WI38 (cell line): ENCODE measurements around the gene PPP2R5C.
A peak's percentile ranks its signal among the peaks of the same experiment; 100 is the strongest.

ENCODE experiments used
- H3K4me3 ChIP-seq: 2 replicates; pipeline ENCODE4 v1.5.1; 2011; ENCODE audit warnings: low read depth, mild to moderate bottlenecking, control low read depth, low read length
- CTCF ChIP-seq: IDR thresholded peaks from 2 replicates; pipeline ENCODE4 v1.5.1; 2012; ENCODE audit warnings: low read depth, mild to moderate bottlenecking, control low read depth, low read length

Gene PPP2R5C

GRCh38 chr14:101781240-101782061 is 19.9 kb downstream of the PPP2R5C start:
- no peak for TF ChIP-seq CTCF
- H3K4me3 ChIP-seq = peak overlapping the region; percentile 41

GRCh38 chr14:101783260-101784016 is 21.9 kb downstream of the PPP2R5C start:
- TF ChIP-seq CTCF = no peak
- no peak overlapping the region for H3K4me3 ChIP-seq

GRCh38 chr14:101784631-101785030 is 23.1 kb downstream of the PPP2R5C start:
- TF ChIP-seq CTCF = no peak
- H3K4me3 ChIP-seq = no peak overlapping the region

- H3K4me3 ChIP-seq = no peak overlapping the region
- no peak for TF ChIP-seq CTCF
These were observed 26.6 kb downstream of the PPP2R5C start for GRCh38 chr14:101788016-101788635.

GRCh38 chr14:101789222-101789621 is 27.7 kb downstream of the PPP2R5C start:
- no peak overlapping the region for H3K4me3 ChIP-seq
- no peak for TF ChIP-seq CTCF

- TF ChIP-seq CTCF = no peak
- no peak overlapping the region for H3K4me3 ChIP-seq
These were observed 28.7 kb downstream of the PPP2R5C start for GRCh38 chr14:101790232-101790631.
